Spleen (tissue), 11 donors: ENCODE measurements around the gene SAFB. TPM values are rescaled to one million over a fixed set of nuclear protein-coding genes. Genes with fewer than 3 reads are reported as not detected.
"Not testable (repeated sequence)": the region's sequence is repeated elsewhere in the genome, so short reads cannot be mapped to it uniquely, and the experiment has no call there.

Experiments used
- DNase-seq: peaks from one replicate; pipeline ENCODE4 v3.0.0-alpha.2; 2020
- H3K27ac ChIP-seq, 8 donors: fragments of 200-600 bp; sonication (generic) in 7 of 8; 1 replicate in 4 of 8; 2 replicates in 4 of 8; pipeline versions ENCODE4 v1.5.0 to v1.8.0; 2016 to 2021; ENCODE audit warnings: inconsistent platforms in 4 of 8, mild to moderate bottlenecking in 4 of 8, moderate library complexity in 1 of 8
- H3K27me3 ChIP-seq, 7 donors: fragments of 200-600 bp; sonication (generic) in 6 of 7; replicated peaks in 1 of 7; 1 replicate in 4 of 7; 2 replicates in 3 of 7; pipeline versions ENCODE4 v1.5.0 to v1.8.0; 2016 to 2021; ENCODE audit warnings: inconsistent platforms in 3 of 7, mild to moderate bottlenecking in 1 of 7
- H3K36me3 ChIP-seq, 6 donors: fragments of 200-600 bp; sonication (generic) in 5 of 6; 1 replicate in 4 of 6; 2 replicates in 2 of 6; pipeline versions ENCODE4 v1.5.0 to v1.8.0; 2016 to 2021; ENCODE audit warnings: inconsistent platforms in 2 of 6
- H3K4me1 ChIP-seq, 6 donors: fragments of 200-600 bp; sonication (generic) in 5 of 6; 1 replicate in 3 of 6; 2 replicates in 3 of 6; pipeline versions ENCODE4 v1.5.0 to v1.8.0; 2016 to 2021; ENCODE audit warnings: inconsistent platforms in 3 of 6
- H3K4me3 ChIP-seq, 8 donors: fragments of 200-600 bp; sonication (generic) in 7 of 8; 1 replicate in 4 of 8; 2 replicates in 4 of 8; pipeline versions ENCODE4 v1.5.0 to v1.8.0; 2016 to 2021; ENCODE audit warnings: inconsistent platforms in 4 of 8, mild to moderate bottlenecking in 4 of 8, moderate library complexity in 2 of 8
- H3K9me3 ChIP-seq, 8 donors: fragments of 200-600 bp; sonication (generic) in 7 of 8; 1 replicate in 4 of 8; 2 replicates in 4 of 8; pipeline versions ENCODE4 v1.5.0 to v1.8.0; 2016 to 2021; ENCODE audit warnings: inconsistent platforms in 4 of 8
- POLR2A ChIP-seq, 3 donors: fragments of 450-650 bp; IDR thresholded peaks; one replicate each; pipeline ENCODE4 v1.5.1; 2017; ENCODE audit warnings: antibody characterized with exemption in 3 of 3, mild to moderate bottlenecking in 1 of 3
- POLR2AphosphoS5 ChIP-seq, 3 donors: sonication (generic); formaldehyde crosslinking; IDR thresholded peaks; one replicate each; pipeline ENCODE4 v1.5.1; 2017; ENCODE audit warnings: antibody characterized with exemption in 3 of 3
- WGBS, 5 donors: extraction: QIAGEN DNeasy Blood & Tissue Kit in 3 of 5; methylation state at CpG; one replicate each; pipeline versions ENCODE4 v1.1.5 to v1.1.7; 2013 to 2018; 5-methylcytosine and 5-hydroxymethylcytosine counted together
- intact Hi-C: fragments of 100-400 bp; cut with DNase I; formaldehyde crosslinking; loops from one replicate; pipeline ENCODE4 v1.15.0; 2023; ENCODE audit warnings: low total_unique reads
- polyA plus RNA-seq, 3 donors: library from polyadenylated mRNA; stranded (reverse); fragments of 200-250 nt; gene quantifications; one replicate each; pipeline ENCODE4 v1.2.1, GENCODE V29; 2013
- total RNA-seq, 7 donors: library from RNA; depleted of rRNA in 3 of 7; stranded (reverse); fragments of >200 nt in 3 of 7; fragmentation: NEBNext Ultra II Directional in 4 of 7; extraction: Animal tissue kit (Norgen Biotek cat#: 25700) in 4 of 7; gene quantifications; one replicate each; pipeline versions ENCODE4 v1.1.0 to v1.2.1, GENCODE V29; 2016 to 2021
- TF ChIP-seq, protein P1 (sequence below), 11 experiments: fragments of 200-600 bp in 7 of 11; fragments of 450-650 bp in 4 of 11; sonication (generic) in 4 of 11; IDR thresholded peaks in 8 of 11; conservative IDR thresholded peaks in 3 of 11; 1 replicate in 7 of 11; 2 replicates in 4 of 11; pipeline versions ENCODE4 v1.4.0 to v1.8.0; 2016 to 2021; ENCODE audit warnings: antibody characterized with exemption in 11 of 11, inconsistent platforms in 4 of 11, mild to moderate bottlenecking in 1 of 11
- donor health status: healthy with polysubstance abuse.
- donor health status: DM: no; HTN: no; CAD: no; lungs with moderate emphysema.
- donor health status: DM: no; HTN: no; CAD: no.
- donor health status: Bipolar disorder and iron deficiency.
- donor health status: healthy.
- donor health status: DM: no; HTN: no; CAD: no.
- donor health status: DM: yes; HTN: yes; CAD: no.

SAFB gene
- total and polyA plus RNA-seq, 10 donors, result 41.7 to 161 (median 99.2) TPM

DNA sequence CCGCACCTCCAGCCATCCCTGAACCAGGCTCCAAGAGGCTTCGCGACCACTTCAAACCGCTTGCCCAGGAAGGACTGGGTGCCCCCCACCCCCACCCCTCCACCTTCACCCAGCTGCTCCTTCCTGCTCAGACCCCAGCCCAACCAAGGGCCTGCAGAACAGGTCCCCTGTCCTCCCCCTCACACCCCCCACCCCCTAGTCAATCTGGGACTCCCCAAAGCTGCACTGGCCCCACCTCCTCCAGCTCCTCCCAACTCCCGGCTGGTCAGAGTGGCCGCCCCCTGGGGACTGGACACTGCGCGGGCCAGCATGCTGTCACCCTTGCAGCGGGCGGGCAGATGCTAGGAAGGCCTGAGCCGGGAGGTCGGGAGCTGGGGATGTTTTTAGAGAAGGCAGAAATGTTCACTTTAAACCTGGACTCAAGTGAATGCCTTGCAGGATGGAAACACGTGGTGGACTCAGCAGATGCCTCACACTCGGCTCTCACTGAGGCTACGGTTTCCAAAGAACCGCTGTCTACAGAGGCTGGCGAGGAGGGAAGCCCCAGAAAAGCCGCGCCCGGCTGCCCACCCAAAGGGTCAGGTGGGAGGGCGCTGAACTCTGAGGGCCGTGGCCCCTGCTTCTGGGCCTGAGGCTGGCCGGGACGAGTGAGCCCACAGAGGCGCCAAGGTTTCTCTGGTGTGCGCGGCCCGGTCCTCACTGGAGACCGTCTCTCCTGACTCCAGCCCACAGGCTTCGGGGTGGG lies 75.2 kb downstream of the SAFB start:
- Histone ChIP-seq H3K36me3 (peaks cover 4 to 96% (median 77%) of the 10 kb centered on the region in 6 donors), H3K27me3 (no peaks in the 10 kb centered on the region), H3K4me1 (peaks cover 0 to 18% (median 9%) of the 10 kb centered on the region in 6 donors), H3K27ac (no peak overlapping the region), H3K4me3 (no peak overlapping the region), H3K9me3 (no peaks in the 10 kb centered on the region)
- no peak for DNase-seq
- 86 to 92% (median 87%) methylated on average over 13 to 30 of the region's 30 CpGs for WGBS, 5 donors
- TF ChIP-seq, protein P1, sequence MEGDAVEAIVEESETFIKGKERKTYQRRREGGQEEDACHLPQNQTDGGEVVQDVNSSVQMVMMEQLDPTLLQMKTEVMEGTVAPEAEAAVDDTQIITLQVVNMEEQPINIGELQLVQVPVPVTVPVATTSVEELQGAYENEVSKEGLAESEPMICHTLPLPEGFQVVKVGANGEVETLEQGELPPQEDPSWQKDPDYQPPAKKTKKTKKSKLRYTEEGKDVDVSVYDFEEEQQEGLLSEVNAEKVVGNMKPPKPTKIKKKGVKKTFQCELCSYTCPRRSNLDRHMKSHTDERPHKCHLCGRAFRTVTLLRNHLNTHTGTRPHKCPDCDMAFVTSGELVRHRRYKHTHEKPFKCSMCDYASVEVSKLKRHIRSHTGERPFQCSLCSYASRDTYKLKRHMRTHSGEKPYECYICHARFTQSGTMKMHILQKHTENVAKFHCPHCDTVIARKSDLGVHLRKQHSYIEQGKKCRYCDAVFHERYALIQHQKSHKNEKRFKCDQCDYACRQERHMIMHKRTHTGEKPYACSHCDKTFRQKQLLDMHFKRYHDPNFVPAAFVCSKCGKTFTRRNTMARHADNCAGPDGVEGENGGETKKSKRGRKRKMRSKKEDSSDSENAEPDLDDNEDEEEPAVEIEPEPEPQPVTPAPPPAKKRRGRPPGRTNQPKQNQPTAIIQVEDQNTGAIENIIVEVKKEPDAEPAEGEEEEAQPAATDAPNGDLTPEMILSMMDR (IDR thresholded peaks at IDR 0.05 in 8 of 11, conservative IDR thresholded peaks at IDR 0.05 in 3 of 11), result no peak
- TF ChIP-seq POLR2AphosphoS5 (IDR thresholded peaks at IDR 0.05), result peak in 1 of 3 donors; percentile 47
- intact Hi-C loops, result no loop called here

GRCh38 chr19:5698635-5699422 lies 75.9 kb downstream of the SAFB start:
- intact Hi-C loops, result no loop called here
- Histone ChIP-seq H3K4me1 (peaks cover 0 to 11% (median 1%) of the 10 kb centered on the region in 6 donors), H3K4me3 (no peak overlapping the region), H3K27ac (no peak overlapping the region), H3K27me3 (no peaks in the 10 kb centered on the region), H3K9me3 (no peaks in the 10 kb centered on the region), H3K36me3 (peaks cover 7 to 96% (median 76%) of the 10 kb centered on the region in 6 donors)
- 82 to 93% (median 89%) methylated on average over 18 to 38 of the region's 38 CpGs for WGBS, 5 donors
- TF ChIP-seq POLR2A (IDR thresholded peaks at IDR 0.05), result no peak
- TF ChIP-seq POLR2AphosphoS5 (IDR thresholded peaks at IDR 0.05), result peak; percentile 29 to 64 (median 48)
- TF ChIP-seq, protein P1 (IDR thresholded peaks at IDR 0.05 in 8 of 11, conservative IDR thresholded peaks at IDR 0.05 in 3 of 11), result no peak
- DNase-seq, result no peak

- intact Hi-C loops, result no loop called here
- H3K27me3 ChIP-seq, result no peaks in the 10 kb centered on the region
- H3K27ac ChIP-seq, result no peak overlapping the region
- no peak overlapping the region for H3K4me3 ChIP-seq
- DNase-seq, result no peak
- H3K4me1 ChIP-seq, result peaks cover 0 to 3% (median 0%) of the 10 kb centered on the region in 6 donors
- TF ChIP-seq POLR2AphosphoS5 (IDR thresholded peaks at IDR 0.05), result peak in 2 of 3 donors; percentile 36 to 39
- no peak for TF ChIP-seq POLR2A (IDR thresholded peaks at IDR 0.05)
- no peaks in the 10 kb centered on the region for H3K9me3 ChIP-seq
- 93 to 95% (median 94%) methylated on average over 17 to 22 of the region's 22 CpGs for WGBS, 5 donors
- H3K36me3 ChIP-seq, result peaks cover 4 to 96% (median 77%) of the 10 kb centered on the region in 6 donors
These were observed 77.7 kb downstream of the SAFB start for GRCh38 chr19:5700455-5701092.

- H3K27ac ChIP-seq, DNase-seq, H3K27me3 ChIP-seq, intact Hi-C loops, H3K9me3 ChIP-seq, H3K4me3 ChIP-seq, H3K4me1 ChIP-seq: not testable (repeated sequence)
- peaks cover 3 to 96% (median 77%) of the 10 kb centered on the region in 6 donors for H3K36me3 ChIP-seq
- 87 to 95% (median 93%) methylated on average over 4 to 22 of the region's 28 CpGs for WGBS, 5 donors
These were observed 79.1 kb downstream of the SAFB start for GRCh38 chr19:5702053-5702410.
